ENCODE results near the gene TRPM4.

Gene TRPM4

GRCh38 chr19:49157445-49158224 lies at the start of gene TRPM4:
TSS of gene TRPM4 (plus strand) at chr19:49157792. CDS start at chr19:49157867, 75 bp downstream.
- no peak within 1 kb of the TSS for H3K27ac ChIP-seq (ENCODE audit: low read depth, low read length)
- H3K4me1 ChIP-seq (ENCODE audit: control insufficient read depth, insufficient read depth, low read length, unreplicated experiment) = peaks cover 5% of the 10 kb centered on the region
- no peaks in the 10 kb centered on the region for H3K27me3 ChIP-seq (ENCODE audit: insufficient read depth, low read length)
- H3K79me2 ChIP-seq (ENCODE audit: control insufficient read depth, insufficient read depth, low read length, unreplicated experiment) = peaks cover 6% of the 10 kb centered on the region
- H2AFZ ChIP-seq (ENCODE audit: low read length, unreplicated experiment) = peak within 1 kb of the TSS; percentile 59
- no peaks in the 10 kb centered on the region for H3K36me3 ChIP-seq (ENCODE audit: insufficient read depth, low read length)
- peak within 1 kb of the TSS; percentile 91 for H3K4me3 ChIP-seq (ENCODE audit: low read depth, low read length)

- no peaks in the 10 kb centered on the region for H3K79me2 ChIP-seq (ENCODE audit: control insufficient read depth, insufficient read depth, low read length, unreplicated experiment)
- 0 out of 2 replicates have a peak, but pooled peaks cover 2% of the 10 kb centered on the region for H3K36me3 ChIP-seq (ENCODE audit: insufficient read depth, low read length)
- no peaks in the 10 kb centered on the region for H3K27me3 ChIP-seq (ENCODE audit: insufficient read depth, low read length)
- peaks cover 8% of the 10 kb centered on the region for H3K4me1 ChIP-seq (ENCODE audit: control insufficient read depth, insufficient read depth, low read length, unreplicated experiment)
- no peak overlapping the region for H3K27ac ChIP-seq (ENCODE audit: low read depth, low read length)
- no peak overlapping the region for H2AFZ ChIP-seq (ENCODE audit: low read length, unreplicated experiment)
- no peak overlapping the region for H3K4me3 ChIP-seq (ENCODE audit: low read depth, low read length)
Measured at GRCh38 chr19:49109051-49109450, 48.5 kb upstream of the TRPM4 start.

GRCh38 chr19:49109569-49110233 lies 47.9 kb upstream of the TRPM4 start:
- Histone ChIP-seq H3K27ac (ENCODE audit: low read depth, low read length) (no peak overlapping the region), H3K27me3 (ENCODE audit: insufficient read depth, low read length) (no peaks in the 10 kb centered on the region), H3K79me2 (ENCODE audit: control insufficient read depth, insufficient read depth, low read length, unreplicated experiment) (no peaks in the 10 kb centered on the region), H2AFZ (ENCODE audit: low read length, unreplicated experiment) (no peak overlapping the region), H3K4me1 (ENCODE audit: control insufficient read depth, insufficient read depth, low read length, unreplicated experiment) (peaks cover 8% of the 10 kb centered on the region), H3K4me3 (ENCODE audit: low read depth, low read length) (no peak overlapping the region), H3K36me3 (ENCODE audit: insufficient read depth, low read length) (0 out of 2 replicates have a peak, but pooled peaks cover 2% of the 10 kb centered on the region)

GRCh38 chr19:49110567-49110966 lies 47.0 kb upstream of the TRPM4 start:
- H3K79me2 ChIP-seq (ENCODE audit: control insufficient read depth, insufficient read depth, low read length, unreplicated experiment) = no peaks in the 10 kb centered on the region
- H2AFZ ChIP-seq (ENCODE audit: low read length, unreplicated experiment) = no peak overlapping the region
- no peaks in the 10 kb centered on the region for H3K27me3 ChIP-seq (ENCODE audit: insufficient read depth, low read length)
- peaks cover 8% of the 10 kb centered on the region for H3K4me1 ChIP-seq (ENCODE audit: control insufficient read depth, insufficient read depth, low read length, unreplicated experiment)
- H3K36me3 ChIP-seq (ENCODE audit: insufficient read depth, low read length) = 0 out of 2 replicates have a peak, but pooled peaks cover 2% of the 10 kb centered on the region
- H3K4me3 ChIP-seq (ENCODE audit: low read depth, low read length) = no peak overlapping the region
- H3K27ac ChIP-seq (ENCODE audit: low read depth, low read length) = peak overlapping the region; percentile 7; the same call in 1 of the 2 replicates

- H3K36me3 ChIP-seq (ENCODE audit: insufficient read depth, low read length) = no peaks in the 10 kb centered on the region
- H3K27ac ChIP-seq (ENCODE audit: low read depth, low read length) = no peak overlapping the region
Measured at GRCh38 chr19:49111218-49111998, 46.2 kb upstream of the TRPM4 start.

GRCh38 chr19:49113762-49114629 lies 43.6 kb upstream of the TRPM4 start, which contains the start of gene LIN7B:
TSS of gene LIN7B (plus strand) at chr19:49114370. CDS start at chr19:49114405, 35 bp downstream.
- Histone ChIP-seq H3K79me2 (ENCODE audit: control insufficient read depth, insufficient read depth, low read length, unreplicated experiment) (no peaks in the 10 kb centered on the region), H3K27me3 (ENCODE audit: insufficient read depth, low read length) (no peaks in the 10 kb centered on the region), H3K4me3 (ENCODE audit: low read depth, low read length) (peak within 1 kb of the TSS; percentile 85), H3K27ac (ENCODE audit: low read depth, low read length) (no peak within 1 kb of the TSS), H2AFZ (ENCODE audit: low read length, unreplicated experiment) (peak within 1 kb of the TSS; percentile 38), H3K4me1 (ENCODE audit: control insufficient read depth, insufficient read depth, low read length, unreplicated experiment) (peaks cover 8% of the 10 kb centered on the region), H3K36me3 (ENCODE audit: insufficient read depth, low read length) (no peaks in the 10 kb centered on the region)

More at GRCh38 chr19:49111218-49111998, 46.2 kb upstream of the TRPM4 start:
- no peaks in the 10 kb centered on the region for H3K27me3 ChIP-seq (ENCODE audit: insufficient read depth, low read length)
- no peak overlapping the region for H3K4me3 ChIP-seq (ENCODE audit: low read depth, low read length)
- H3K79me2 ChIP-seq (ENCODE audit: control insufficient read depth, insufficient read depth, low read length, unreplicated experiment) = no peaks in the 10 kb centered on the region
- H3K4me1 ChIP-seq (ENCODE audit: control insufficient read depth, insufficient read depth, low read length, unreplicated experiment) = peaks cover 8% of the 10 kb centered on the region
- H2AFZ ChIP-seq (ENCODE audit: low read length, unreplicated experiment) = no peak overlapping the region

- no peak overlapping the region for H3K27ac ChIP-seq (ENCODE audit: low read depth, low read length)
- H3K4me3 ChIP-seq (ENCODE audit: low read depth, low read length) = peak overlapping the region; percentile 85
- H2AFZ ChIP-seq (ENCODE audit: low read length, unreplicated experiment) = peak overlapping the region; percentile 38
- H3K4me1 ChIP-seq (ENCODE audit: control insufficient read depth, insufficient read depth, low read length, unreplicated experiment) = peaks cover 8% of the 10 kb centered on the region
- no peaks in the 10 kb centered on the region for H3K79me2 ChIP-seq (ENCODE audit: control insufficient read depth, insufficient read depth, low read length, unreplicated experiment)
- H3K27me3 ChIP-seq (ENCODE audit: insufficient read depth, low read length) = no peaks in the 10 kb centered on the region
- H3K36me3 ChIP-seq (ENCODE audit: insufficient read depth, low read length) = no peaks in the 10 kb centered on the region
Measured at GRCh38 chr19:49114630-49115363, 42.8 kb upstream of the TRPM4 start.

- Histone ChIP-seq H3K27me3 (ENCODE audit: insufficient read depth, low read length) (peaks cover 8% of the 10 kb centered on the region), H3K36me3 (ENCODE audit: insufficient read depth, low read length) (no peaks in the 10 kb centered on the region), H2AFZ (ENCODE audit: low read length, unreplicated experiment) (no peak overlapping the region), H3K79me2 (ENCODE audit: control insufficient read depth, insufficient read depth, low read length, unreplicated experiment) (no peaks in the 10 kb centered on the region), H3K27ac (ENCODE audit: low read depth, low read length) (no peak overlapping the region), H3K4me1 (ENCODE audit: control insufficient read depth, insufficient read depth, low read length, unreplicated experiment) (no peaks in the 10 kb centered on the region), H3K4me3 (ENCODE audit: low read depth, low read length) (no peak overlapping the region)
Measured at GRCh38 chr19:49116544-49116943, 41.0 kb upstream of the TRPM4 start.

GRCh38 chr19:49117677-49118564 lies 39.7 kb upstream of the TRPM4 start:
- Histone ChIP-seq H2AFZ (ENCODE audit: low read length, unreplicated experiment) (peak overlapping the region; percentile 34), H3K79me2 (ENCODE audit: control insufficient read depth, insufficient read depth, low read length, unreplicated experiment) (no peaks in the 10 kb centered on the region), H3K36me3 (ENCODE audit: insufficient read depth, low read length) (no peaks in the 10 kb centered on the region), H3K27ac (ENCODE audit: low read depth, low read length) (peak overlapping the region; percentile 64; the same call in 1 of the 2 replicates), H3K4me3 (ENCODE audit: low read depth, low read length) (peak overlapping the region; percentile 85), H3K4me1 (ENCODE audit: control insufficient read depth, insufficient read depth, low read length, unreplicated experiment) (no peaks in the 10 kb centered on the region), H3K27me3 (ENCODE audit: insufficient read depth, low read length) (peaks cover 8% of the 10 kb centered on the region)

Measured in ACC112 (cell line).